T-helper 1 cell treated with Interleukin-12 subunit alpha and Interleukin-12 subunit beta and Interleukin-4 antibody, amounts not matched to agents 30 μg/mL and 1 μg/mL, for 36 hours (primary cell): ENCODE data around the gene BSPRY.
"Not testable (repeated sequence)": the region's sequence is repeated elsewhere in the genome, so short reads cannot be mapped to it uniquely, and the experiment has no call there.

Experiments used
- H3K27ac Mint-ChIP-seq: one replicate; pipeline ENCODE4 v1.8.0; 2021; ENCODE audit warnings: mild to moderate bottlenecking, mixed read lengths
- H3K27me3 Mint-ChIP-seq: one replicate; pipeline ENCODE4 v1.8.0; 2021; ENCODE audit warnings: low read depth, mixed read lengths
- H3K36me3 Mint-ChIP-seq: one replicate; pipeline ENCODE4 v1.8.0; 2021; ENCODE audit warnings: low read depth, mixed read lengths
- H3K4me1 Mint-ChIP-seq: one replicate; pipeline ENCODE4 v1.8.0; 2021; ENCODE audit warnings: low read depth, mixed read lengths
- H3K4me3 Mint-ChIP-seq: one replicate; pipeline ENCODE4 v1.8.0; 2021; ENCODE audit warnings: mild to moderate bottlenecking, moderate library complexity, mixed read lengths
- H3K9me3 Mint-ChIP-seq: one replicate; pipeline ENCODE4 v1.8.0; 2021; ENCODE audit warnings: mixed read lengths

BSPRY gene

GRCh38 chr9:113352006-113352405 is 2.7 kb downstream of the BSPRY start:
- Mint-ChIP-seq H3K27ac (peak overlapping the region; percentile 4), H3K4me1 (peaks cover 39% of the 10 kb centered on the region), H3K4me3 (no peak overlapping the region), H3K27me3 (no peaks in the 10 kb centered on the region), H3K9me3 (no peaks in the 10 kb centered on the region), H3K36me3 (peaks cover 11% of the 10 kb centered on the region)

- peaks cover 37% of the 10 kb centered on the region for H3K4me1 Mint-ChIP-seq
- peaks cover 12% of the 10 kb centered on the region for H3K36me3 Mint-ChIP-seq
- H3K4me3 Mint-ChIP-seq: no peak overlapping the region
- peak overlapping the region; percentile 32 for H3K27ac Mint-ChIP-seq
- no peaks in the 10 kb centered on the region for H3K9me3 Mint-ChIP-seq
- no peaks in the 10 kb centered on the region for H3K27me3 Mint-ChIP-seq
Observed at GRCh38 chr9:113352411-113352810, 3.1 kb downstream of the BSPRY start.

GRCh38 chr9:113355040-113355596 is 5.8 kb downstream of the BSPRY start:
- no peaks in the 10 kb centered on the region for H3K27me3 Mint-ChIP-seq
- H3K4me3 Mint-ChIP-seq: no peak overlapping the region
- peaks cover 26% of the 10 kb centered on the region for H3K4me1 Mint-ChIP-seq
- H3K9me3 Mint-ChIP-seq: no peaks in the 10 kb centered on the region
- no peak overlapping the region for H3K27ac Mint-ChIP-seq
- H3K36me3 Mint-ChIP-seq: peaks cover 16% of the 10 kb centered on the region

DNA sequence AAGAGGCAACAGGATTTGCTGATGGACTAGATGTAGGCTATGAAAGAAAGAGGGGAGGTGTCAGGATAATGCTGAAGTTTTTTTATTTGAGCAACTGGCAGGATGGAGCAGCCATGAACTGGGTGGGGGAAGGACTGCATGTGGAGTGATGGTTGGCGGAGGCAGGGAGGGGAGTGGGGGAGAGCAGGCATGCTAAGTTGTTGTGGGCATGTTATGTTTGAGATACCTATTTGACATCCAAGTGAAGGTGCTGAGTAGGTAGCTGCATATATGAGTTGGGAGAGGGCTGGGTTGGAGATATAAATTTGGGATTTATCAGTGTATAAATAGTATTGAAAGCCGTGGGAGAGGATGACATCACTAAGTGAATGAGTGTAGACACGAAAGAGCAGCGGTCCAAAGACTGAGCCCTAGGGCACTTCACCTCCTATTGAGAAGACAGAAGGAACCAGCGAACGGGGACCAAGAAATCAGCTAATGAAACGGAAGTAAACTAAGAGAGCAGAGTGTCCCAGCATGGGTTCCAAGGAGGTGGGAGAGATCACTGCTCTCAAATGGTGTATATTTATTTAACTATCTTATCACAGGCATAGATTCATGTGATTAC is 7.4 kb downstream of the BSPRY start:
- Mint-ChIP-seq H3K27me3 (no peaks in the 10 kb centered on the region), H3K9me3 (no peaks in the 10 kb centered on the region), H3K27ac (no peak overlapping the region), H3K36me3 (peaks cover 23% of the 10 kb centered on the region), H3K4me1 (peaks cover 17% of the 10 kb centered on the region), H3K4me3 (no peak overlapping the region)

GRCh38 chr9:113359385-113359784 is 10.0 kb downstream of the BSPRY start:
- peaks cover 19% of the 10 kb centered on the region for H3K36me3 Mint-ChIP-seq
- no peaks in the 10 kb centered on the region for H3K9me3 Mint-ChIP-seq
- H3K27ac Mint-ChIP-seq: no peak overlapping the region
- peaks cover 9% of the 10 kb centered on the region for H3K4me1 Mint-ChIP-seq
- H3K4me3 Mint-ChIP-seq: no peak overlapping the region
- H3K27me3 Mint-ChIP-seq: no peaks in the 10 kb centered on the region

DNA sequence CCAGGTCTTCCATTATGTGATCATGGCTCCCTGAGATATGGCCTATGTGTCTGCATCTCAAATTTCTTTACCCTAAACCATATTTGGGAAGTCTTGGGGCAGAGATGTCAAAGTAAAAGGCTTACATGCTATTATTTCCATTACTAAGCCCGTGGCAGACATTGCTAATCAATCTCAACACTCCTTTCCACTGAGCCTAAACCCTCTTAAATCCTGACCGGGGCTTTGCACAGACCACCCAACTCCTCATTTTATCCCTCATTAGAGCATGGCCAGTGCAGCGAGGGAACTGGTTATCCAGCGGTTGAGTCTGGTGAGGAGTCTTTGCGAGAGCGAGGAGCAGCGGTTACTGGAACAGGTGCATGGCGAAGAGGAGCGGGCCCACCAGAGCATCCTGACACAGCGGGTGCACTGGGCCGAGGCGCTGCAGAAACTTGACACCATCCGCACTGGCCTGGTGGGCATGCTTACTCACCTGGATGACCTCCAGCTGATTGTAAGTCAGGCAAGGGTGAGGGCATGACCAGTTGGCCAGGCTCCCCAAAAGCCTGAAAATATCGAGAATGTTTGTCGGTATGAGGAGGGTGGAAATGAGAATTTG is 11.0 kb downstream of the BSPRY start:
- no peak overlapping the region for H3K4me3 Mint-ChIP-seq
- H3K36me3 Mint-ChIP-seq: peaks cover 21% of the 10 kb centered on the region
- H3K4me1 Mint-ChIP-seq: peaks cover 9% of the 10 kb centered on the region
- H3K9me3 Mint-ChIP-seq: no peaks in the 10 kb centered on the region
- H3K27me3 Mint-ChIP-seq: no peaks in the 10 kb centered on the region
- no peak overlapping the region for H3K27ac Mint-ChIP-seq

DNA sequence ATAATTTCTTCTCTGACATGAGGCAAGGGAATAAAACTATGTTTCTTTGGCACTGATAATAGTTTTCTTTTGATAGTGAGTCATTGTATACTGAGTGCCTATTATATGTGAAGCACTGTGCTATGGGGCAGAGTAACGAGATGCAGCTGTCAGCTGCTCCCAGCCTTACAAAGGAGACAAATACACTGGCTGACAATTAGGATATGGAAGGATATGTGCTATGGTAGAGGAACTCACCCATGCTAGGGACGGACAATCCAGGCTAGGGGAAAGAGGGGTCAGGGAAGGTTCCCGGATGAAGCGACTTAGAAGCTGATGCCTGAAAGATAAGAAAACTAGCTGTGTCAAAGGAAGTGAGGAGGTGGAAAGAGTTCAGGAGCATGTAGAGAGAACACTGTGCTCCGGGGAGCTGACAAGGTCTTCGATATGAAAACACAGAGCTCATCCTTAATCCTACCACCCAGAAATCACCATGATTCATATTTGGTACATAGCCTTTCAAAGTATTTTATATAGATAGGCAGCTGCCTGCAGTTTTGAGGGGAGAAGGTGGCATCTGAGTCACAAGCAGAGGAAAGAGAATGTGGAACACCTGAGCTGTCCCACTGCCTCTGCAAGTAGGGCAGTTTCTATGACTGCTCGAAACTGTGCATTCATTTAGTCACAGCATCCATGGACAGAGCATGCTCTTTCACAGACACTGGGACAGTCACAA is 12.1 kb downstream of the BSPRY start:
- Mint-ChIP-seq H3K27ac (no peak overlapping the region), H3K4me1 (peaks cover 8% of the 10 kb centered on the region), H3K27me3 (no peaks in the 10 kb centered on the region), H3K36me3 (peaks cover 21% of the 10 kb centered on the region), H3K4me3 (no peak overlapping the region), H3K9me3 (no peaks in the 10 kb centered on the region)

DNA sequence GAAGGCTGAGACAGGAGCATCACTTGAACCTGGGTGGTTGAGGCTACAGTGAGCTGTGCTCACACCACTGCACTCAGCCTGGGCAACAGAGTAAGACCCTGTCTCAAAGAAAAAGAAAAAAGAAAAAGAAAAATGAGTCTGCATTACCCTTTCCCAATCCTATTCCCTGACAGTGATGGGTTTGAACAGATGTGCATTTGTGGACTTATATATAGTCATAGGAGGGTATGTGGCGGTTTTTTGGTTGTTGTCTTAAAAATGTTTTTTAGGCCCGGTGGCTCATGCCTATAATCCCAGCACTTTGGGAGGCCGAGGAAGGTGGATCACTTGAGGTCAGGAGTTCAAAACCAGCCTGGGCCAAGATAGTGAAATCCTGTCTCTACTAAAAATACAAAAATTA is 14.0 kb downstream of the BSPRY start:
- no peaks in the 10 kb centered on the region for H3K9me3 Mint-ChIP-seq
- no peak overlapping the region for H3K27ac Mint-ChIP-seq
- H3K36me3 Mint-ChIP-seq: peaks cover 15% of the 10 kb centered on the region
- H3K4me1 Mint-ChIP-seq: peaks cover 4% of the 10 kb centered on the region
- H3K4me3 Mint-ChIP-seq: no peak overlapping the region
- no peaks in the 10 kb centered on the region for H3K27me3 Mint-ChIP-seq

DNA sequence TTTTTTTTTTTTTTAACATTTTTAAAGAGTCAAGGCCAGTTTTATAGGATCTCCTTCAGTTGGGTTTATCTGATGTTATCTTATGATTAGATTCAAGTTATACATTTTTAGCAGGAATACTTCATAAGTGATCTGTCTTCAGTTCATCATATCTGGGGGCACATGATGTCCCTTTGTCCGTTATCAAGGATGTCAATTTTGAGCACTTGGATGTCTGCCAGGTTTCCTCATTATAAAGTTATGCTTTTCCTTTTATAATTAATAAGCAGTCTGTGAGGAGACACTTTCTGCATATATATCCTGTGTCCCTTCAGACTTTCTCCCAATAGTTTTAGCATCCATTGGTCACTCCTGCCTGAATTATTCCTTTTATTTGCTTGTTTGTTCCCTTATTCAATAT is 15.6 kb downstream of the BSPRY start:
- Mint-ChIP-seq H3K36me3 (peaks cover 16% of the 10 kb centered on the region), H3K27ac (no peak overlapping the region), H3K4me1 (peaks cover 4% of the 10 kb centered on the region), H3K4me3 (no peak overlapping the region), H3K27me3 (no peaks in the 10 kb centered on the region), H3K9me3 (no peaks in the 10 kb centered on the region)

DNA sequence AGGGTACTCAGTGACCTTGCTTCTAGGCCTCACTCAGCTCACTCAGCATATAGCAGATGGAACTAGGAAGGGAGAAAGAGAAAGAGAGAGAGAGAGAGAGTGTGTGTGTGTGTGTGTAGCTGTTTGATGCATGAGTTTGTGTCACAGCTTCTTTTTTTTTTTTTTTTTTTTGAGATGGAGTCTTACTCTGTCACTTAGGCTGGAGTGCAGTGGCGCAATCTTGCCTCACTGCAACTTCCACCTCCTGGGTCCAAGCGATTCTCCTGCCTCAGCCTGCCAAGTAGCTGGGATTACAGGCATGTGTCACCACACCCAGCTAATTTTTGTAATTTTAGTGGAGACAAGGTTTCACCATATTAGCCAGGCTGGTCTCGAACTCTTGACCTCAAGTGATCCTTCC is 16.3 kb downstream of the BSPRY start:
- H3K27ac Mint-ChIP-seq, H3K4me1 Mint-ChIP-seq, H3K4me3 Mint-ChIP-seq, H3K27me3 Mint-ChIP-seq, H3K9me3 Mint-ChIP-seq: not testable (repeated sequence)
- H3K36me3 Mint-ChIP-seq: peaks cover 13% of the 10 kb centered on the region

DNA sequence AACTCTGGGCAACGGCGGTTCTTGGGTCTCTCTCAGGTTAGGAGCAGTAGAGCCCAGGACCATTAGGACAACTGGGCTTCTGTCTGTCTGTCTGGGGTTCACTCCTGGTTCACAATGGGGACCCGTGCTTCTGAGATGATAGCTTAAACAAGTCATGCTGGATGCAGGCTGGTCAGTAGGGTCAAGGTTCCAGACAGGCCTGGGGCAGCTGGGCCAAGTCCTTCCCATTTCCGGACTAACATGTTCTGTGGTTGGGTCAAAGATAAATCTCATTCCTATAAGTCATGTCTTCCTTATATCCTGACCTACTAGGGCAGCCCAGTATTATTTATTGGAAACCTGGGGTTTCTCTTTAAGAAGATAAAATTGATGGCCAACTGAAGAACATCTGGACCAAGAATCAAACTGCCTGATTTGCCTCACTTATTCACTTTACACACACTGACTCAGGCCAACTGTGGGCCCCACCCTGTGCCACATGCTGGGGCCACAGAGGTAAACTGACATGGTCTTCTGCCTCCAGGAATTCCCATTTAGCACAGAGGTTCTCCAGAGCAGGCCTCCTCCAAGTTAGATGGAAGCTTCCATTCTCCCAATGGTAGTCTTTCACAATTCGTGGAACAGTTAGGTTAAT is 19.1 kb downstream of the BSPRY start:
- Mint-ChIP-seq H3K36me3 (peaks cover 11% of the 10 kb centered on the region), H3K27ac (no peak overlapping the region), H3K4me3 (no peak overlapping the region), H3K9me3 (no peaks in the 10 kb centered on the region), H3K27me3 (no peaks in the 10 kb centered on the region), H3K4me1 (no peaks in the 10 kb centered on the region)

DNA sequence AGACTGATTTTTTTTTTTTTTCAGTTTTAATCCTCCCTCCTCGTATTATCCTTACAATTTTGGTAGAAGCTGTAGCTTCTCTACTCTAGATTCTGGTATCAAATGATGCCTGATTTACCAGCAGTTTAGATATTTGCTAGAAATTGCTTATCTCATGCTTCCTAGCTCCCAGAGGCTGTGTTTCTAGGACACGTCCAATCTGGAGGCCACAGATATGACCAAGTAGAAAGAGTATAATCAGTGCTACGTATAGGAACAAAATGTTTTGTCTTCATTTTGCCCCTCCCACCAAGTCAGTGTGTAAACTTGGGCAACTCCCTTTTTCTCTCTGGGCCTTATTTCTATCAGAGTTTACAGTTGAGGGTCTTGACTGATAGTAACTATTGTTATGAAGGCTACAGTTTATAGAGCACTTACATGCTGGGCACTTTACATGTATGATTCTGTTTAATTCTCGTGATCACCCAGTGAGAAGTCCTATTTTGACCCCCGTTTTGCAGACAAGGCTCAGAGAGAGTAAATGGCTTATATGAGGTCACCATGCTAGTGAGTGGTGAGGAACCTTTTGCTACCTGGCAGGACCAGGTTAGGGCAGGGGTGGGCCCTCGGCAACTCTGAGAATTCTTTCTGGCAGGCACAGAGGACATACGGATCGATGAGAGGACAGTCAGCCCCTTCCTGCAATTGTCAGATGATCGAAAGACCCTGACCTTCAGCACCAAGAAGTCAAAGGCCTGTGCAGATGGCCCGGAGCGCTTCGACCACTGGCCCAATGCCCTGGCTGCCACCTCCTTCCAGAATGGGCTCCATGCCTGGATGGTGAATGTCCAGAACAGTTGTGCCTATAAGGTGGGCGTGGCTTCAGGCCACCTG is 19.9 kb downstream of the BSPRY start:
- Mint-ChIP-seq H3K27ac (no peak overlapping the region), H3K4me3 (no peak overlapping the region), H3K36me3 (peaks cover 11% of the 10 kb centered on the region), H3K4me1 (no peaks in the 10 kb centered on the region), H3K27me3 (no peaks in the 10 kb centered on the region), H3K9me3 (no peaks in the 10 kb centered on the region)

DNA sequence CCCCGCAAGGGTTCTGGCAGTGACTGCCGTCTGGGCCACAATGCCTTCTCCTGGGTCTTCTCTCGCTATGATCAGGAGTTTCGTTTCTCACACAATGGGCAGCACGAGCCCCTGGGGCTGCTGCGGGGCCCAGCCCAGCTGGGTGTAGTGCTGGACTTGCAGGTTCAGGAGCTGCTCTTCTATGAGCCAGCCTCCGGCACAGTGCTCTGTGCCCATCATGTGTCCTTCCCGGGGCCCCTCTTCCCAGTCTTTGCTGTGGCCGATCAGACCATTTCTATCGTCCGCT is 20.5 kb downstream of the BSPRY start:
- H3K27ac Mint-ChIP-seq: no peak overlapping the region
- no peaks in the 10 kb centered on the region for H3K27me3 Mint-ChIP-seq
- peaks cover 3% of the 10 kb centered on the region for H3K4me1 Mint-ChIP-seq
- no peak overlapping the region for H3K4me3 Mint-ChIP-seq
- peaks cover 15% of the 10 kb centered on the region for H3K36me3 Mint-ChIP-seq
- no peaks in the 10 kb centered on the region for H3K9me3 Mint-ChIP-seq

GRCh38 chr9:113370806-113371325 is 21.5 kb downstream of the BSPRY start:
- Mint-ChIP-seq H3K4me3 (no peak overlapping the region), H3K27ac (no peak overlapping the region), H3K27me3 (no peaks in the 10 kb centered on the region), H3K9me3 (no peaks in the 10 kb centered on the region), H3K4me1 (peaks cover 13% of the 10 kb centered on the region), H3K36me3 (peaks cover 12% of the 10 kb centered on the region)
